GM12878 (cell line): ENCODE data around the gene TXNL1. TPM values are rescaled to one million over a fixed set of nuclear protein-coding genes. Genes with fewer than 3 reads are reported as not detected.

ENCODE experiments used
- ATAC-seq: fragments of 200-7000 bp; cut with Tn5 transposase; 3 replicates; pipeline ENCODE4 v1.9.1; 2020; ENCODE audit warnings: mild to moderate bottlenecking, moderate library complexity
- BruUV-seq: library from RNA; stranded (reverse); fragments of 400-500 nt; replicated peaks from 2 replicates; lab custom pipeline; 2021; lab: Mats Ljungman, UMichigan
- CTCF ChIA-PET: fragments of 300-600 bp; sonication (Branson Sonifier 250); formaldehyde crosslinking; extraction: SDS; loops from one replicate; lab custom pipeline; 2021; ENCODE audit warnings: inconsistent platforms; lab: Yijun Ruan, JAX
- POLR2A ChIA-PET: fragments of 350-600 bp; formaldehyde crosslinking; extraction: SDS; loops from one replicate; lab custom pipeline; 2021; ENCODE audit warnings: inconsistent platforms; lab: Charles Lee
- RAD21 ChIA-PET: fragments of 300-600 bp; sonication (Branson Sonifier 250); formaldehyde crosslinking; loops from one replicate; lab custom pipeline; 2023; ENCODE audit warnings: antibody characterized with exemption; ENCODE audit not compliant: unreplicated experiment; lab: Charles Lee
- SMC1A ChIA-PET: fragments of 300-600 bp; sonication (Branson Sonifier 250); formaldehyde crosslinking; loops from one replicate; lab custom pipeline; 2023; ENCODE audit not compliant: unreplicated experiment, uncharacterized antibody; lab: Charles Lee
- DNase-seq: peaks from one replicate; pipeline ENCODE4 v3.0.0-alpha.2; 2011; ENCODE audit warnings: low read depth, low spot score
- FAIRE-seq: peaks from 3 replicates; lab custom pipeline; 2011; peaks lifted over from hg19 to GRCh38; lab: Jason Lieb, UNC
- H2AFZ ChIP-seq: 2 replicates; pipeline ENCODE4 v1.6.0; 2011; ENCODE audit warnings: low read depth, low read length, control low read depth; ENCODE audit not compliant: control insufficient read depth
- H3K27ac ChIP-seq: 2 replicates; pipeline ENCODE4 v1.5.1; 2011; ENCODE audit warnings: control low read depth; ENCODE audit not compliant: control insufficient read depth, insufficient read depth
- H3K27me3 ChIP-seq, 2 experiments: replicated peaks in 1 of 2; 2 replicates each; pipeline versions ENCODE4 v1.6.0 to v1.6.1; 2011; ENCODE audit warnings: low read length in 1 of 2; ENCODE audit not compliant: control insufficient read depth in 2 of 2, insufficient read depth in 2 of 2
- H3K36me3 ChIP-seq, 2 experiments: 2 replicates each; pipeline ENCODE4 v1.5.1; 2011; ENCODE audit warnings: low read length in 1 of 2; ENCODE audit not compliant: control insufficient read depth in 2 of 2, insufficient read depth in 2 of 2
- H3K4me1 ChIP-seq: 2 replicates; pipeline ENCODE4 v1.6.1; 2011; ENCODE audit warnings: mild to moderate bottlenecking, low read length, moderate library complexity, mixed read lengths; ENCODE audit not compliant: control insufficient read depth, insufficient read depth
- H3K4me2 ChIP-seq: 2 replicates; pipeline ENCODE4 v1.6.0; 2011; ENCODE audit warnings: control low read depth; ENCODE audit not compliant: control insufficient read depth, insufficient read depth
- H3K4me3 ChIP-seq: fragments of 200-600 bp; sonication (generic); 2 replicates; pipeline ENCODE4 v1.5.1; 2016
- H3K79me2 ChIP-seq: 2 replicates; pipeline ENCODE4 v1.6.0; 2011; ENCODE audit warnings: low read length; ENCODE audit not compliant: control insufficient read depth, insufficient read depth
- H3K9ac ChIP-seq: 2 replicates; pipeline ENCODE4 v1.8.0; 2011; ENCODE audit warnings: low read length, control low read depth, mixed read lengths; ENCODE audit not compliant: control insufficient read depth, insufficient read depth
- H3K9me3 ChIP-seq: replicated peaks from 3 replicates; pipeline ENCODE4 v1.5.1; 2011; ENCODE audit warnings: mild to moderate bottlenecking, low read length; ENCODE audit not compliant: control insufficient read depth, insufficient read depth
- H4K20me1 ChIP-seq: 2 replicates; pipeline ENCODE4 v1.6.0; 2011; ENCODE audit not compliant: control insufficient read depth, insufficient read depth
- CHD4 ChIP-seq: fragments of 200-600 bp; sonication (generic); IDR thresholded peaks from 2 replicates; pipeline ENCODE4 v1.6.1; 2016; ENCODE audit warnings: mild to moderate bottlenecking
- CREB1 ChIP-seq: IDR thresholded peaks from 2 replicates; pipeline ENCODE4 v1.6.1; 2012; ENCODE audit warnings: low read depth, mild to moderate bottlenecking, inconsistent platforms
- GABPA ChIP-seq: IDR thresholded peaks from 2 replicates; pipeline ENCODE4 v1.6.1; 2014; ENCODE audit warnings: antibody characterized with exemption, low read depth, mild to moderate bottlenecking, inconsistent platforms
- TCF7 ChIP-seq: IDR thresholded peaks from 2 replicates; pipeline ENCODE4 v1.6.1; 2014; ENCODE audit warnings: antibody characterized with exemption, borderline replicate concordance
- WGBS: methylation state at CpG from one replicate; pipeline ENCODE4 v1.1.6; 2016; ENCODE audit warnings: low lambda C conversion rate; ENCODE audit not compliant: insufficient replicate concordance, insufficient coverage; ENCODE audit errors: missing lambda C conversion rate; 5-methylcytosine and 5-hydroxymethylcytosine counted together
- in situ Hi-C: fragments of 300-500 bp; cut with MboI; formaldehyde crosslinking; loops from 9 replicates; pipeline ENCODE4 v1.14.3; 2018; ENCODE audit warnings: mixed read lengths
- intact Hi-C: fragments of 100-400 bp; cut with micrococcal nuclease; formaldehyde crosslinking; loops from one replicate; pipeline ENCODE4 v1.14.2; 2022; ENCODE audit not compliant: unreplicated experiment
- polyA plus RNA-seq, 11 experiments: library from polyadenylated mRNA; depleted of rRNA in 4 of 11; unstranded in 6 of 11; stranded (reverse) in 5 of 11; fragments of >200 nt; fragmentation: Nextera tagmentation in 4 of 11; fragmentation: Illumina TruSeq in 1 of 11; extraction: Ambion mirVana in 4 of 11; extraction: Trizol in 1 of 11; gene quantifications; 1 replicate in 1 of 11; 2 replicates in 10 of 11; pipeline versions ENCODE4 v1.2.1 to v1.2.3, GENCODE V29; 2011 to 2016; ENCODE audit warnings: inconsistent platforms in 2 of 11, missing spikeins in 2 of 11, low read depth in 1 of 11
- total RNA-seq, 4 experiments: library from RNA; depleted of rRNA in 3 of 4; stranded (reverse); fragments of >200 nt in 3 of 4; fragmentation: Illumina TruSeq in 1 of 4; extraction: Trizol in 1 of 4; gene quantifications; 2 replicates each; pipeline versions ENCODE4 v1.2.1 to v1.2.3, GENCODE V29; 2013 to 2021
- TF ChIP-seq, protein P1 (sequence below): fragments of 450-650 bp; formaldehyde crosslinking; IDR thresholded peaks from 2 replicates; pipeline ENCODE4 v1.4.0; 2020; ENCODE audit warnings: mild to moderate bottlenecking, moderate library complexity
- TF ChIP-seq, protein P2 (sequence below): fragments of 450-650 bp; formaldehyde crosslinking; IDR thresholded peaks from 2 replicates; pipeline ENCODE4 v1.5.0; 2022; ENCODE audit warnings: mild to moderate bottlenecking, missing genetic modification characterization
- TF ChIP-seq, protein P3 (sequence below): IDR thresholded peaks from 2 replicates; pipeline ENCODE4 v1.6.1; 2012; ENCODE audit warnings: low read depth, low read length, improper control_type of control experiment

TXNL1 gene
- total and polyA plus RNA-seq, 10 of the 15 experiments (the other 5 are each of a cell fraction or from before 2014, with no cell fraction given) = 30.9 to 124 (median 71.2) TPM

DNA sequence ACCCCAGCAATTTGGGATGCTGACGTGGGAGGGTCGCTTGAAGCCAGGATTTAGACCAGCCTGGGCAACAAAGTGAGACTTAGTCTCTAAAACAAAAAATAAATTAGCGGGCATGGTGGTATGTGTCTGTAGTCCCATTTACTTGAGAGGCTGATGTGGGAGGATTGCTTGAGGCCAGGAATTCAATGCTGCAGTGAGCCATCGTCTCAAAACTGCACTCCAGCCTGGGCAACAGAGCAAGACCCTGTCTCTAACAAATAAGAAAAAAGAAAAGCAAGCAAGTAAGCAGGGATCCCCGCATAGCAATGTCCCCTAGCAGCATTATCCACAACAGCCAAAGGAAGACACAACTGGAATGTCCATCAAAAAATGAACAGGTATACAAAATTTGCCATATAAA, 3.4 kb downstream of the TXNL1 start:
- H3K36me3 ChIP-seq = peaks cover 0 to 10% of the 10 kb centered on the region in 2 experiments; a peak in 1 of 4 replicates
- peaks cover 5% of the 10 kb centered on the region for H3K4me1 ChIP-seq
- no peak for TF ChIP-seq CREB1
- TF ChIP-seq, protein P1, sequence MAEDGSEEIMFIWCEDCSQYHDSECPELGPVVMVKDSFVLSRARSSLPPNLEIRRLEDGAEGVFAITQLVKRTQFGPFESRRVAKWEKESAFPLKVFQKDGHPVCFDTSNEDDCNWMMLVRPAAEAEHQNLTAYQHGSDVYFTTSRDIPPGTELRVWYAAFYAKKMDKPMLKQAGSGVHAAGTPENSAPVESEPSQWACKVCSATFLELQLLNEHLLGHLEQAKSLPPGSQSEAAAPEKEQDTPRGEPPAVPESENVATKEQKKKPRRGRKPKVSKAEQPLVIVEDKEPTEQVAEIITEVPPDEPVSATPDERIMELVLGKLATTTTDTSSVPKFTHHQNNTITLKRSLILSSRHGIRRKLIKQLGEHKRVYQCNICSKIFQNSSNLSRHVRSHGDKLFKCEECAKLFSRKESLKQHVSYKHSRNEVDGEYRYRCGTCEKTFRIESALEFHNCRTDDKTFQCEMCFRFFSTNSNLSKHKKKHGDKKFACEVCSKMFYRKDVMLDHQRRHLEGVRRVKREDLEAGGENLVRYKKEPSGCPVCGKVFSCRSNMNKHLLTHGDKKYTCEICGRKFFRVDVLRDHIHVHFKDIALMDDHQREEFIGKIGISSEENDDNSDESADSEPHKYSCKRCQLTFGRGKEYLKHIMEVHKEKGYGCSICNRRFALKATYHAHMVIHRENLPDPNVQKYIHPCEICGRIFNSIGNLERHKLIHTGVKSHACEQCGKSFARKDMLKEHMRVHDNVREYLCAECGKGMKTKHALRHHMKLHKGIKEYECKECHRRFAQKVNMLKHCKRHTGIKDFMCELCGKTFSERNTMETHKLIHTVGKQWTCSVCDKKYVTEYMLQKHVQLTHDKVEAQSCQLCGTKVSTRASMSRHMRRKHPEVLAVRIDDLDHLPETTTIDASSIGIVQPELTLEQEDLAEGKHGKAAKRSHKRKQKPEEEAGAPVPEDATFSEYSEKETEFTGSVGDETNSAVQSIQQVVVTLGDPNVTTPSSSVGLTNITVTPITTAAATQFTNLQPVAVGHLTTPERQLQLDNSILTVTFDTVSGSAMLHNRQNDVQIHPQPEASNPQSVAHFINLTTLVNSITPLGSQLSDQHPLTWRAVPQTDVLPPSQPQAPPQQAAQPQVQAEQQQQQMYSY (CRISPR knock-in tag) = no peak
- no peak for TF ChIP-seq CHD4
- no peak for TF ChIP-seq TCF7
- TF ChIP-seq, protein P2, sequence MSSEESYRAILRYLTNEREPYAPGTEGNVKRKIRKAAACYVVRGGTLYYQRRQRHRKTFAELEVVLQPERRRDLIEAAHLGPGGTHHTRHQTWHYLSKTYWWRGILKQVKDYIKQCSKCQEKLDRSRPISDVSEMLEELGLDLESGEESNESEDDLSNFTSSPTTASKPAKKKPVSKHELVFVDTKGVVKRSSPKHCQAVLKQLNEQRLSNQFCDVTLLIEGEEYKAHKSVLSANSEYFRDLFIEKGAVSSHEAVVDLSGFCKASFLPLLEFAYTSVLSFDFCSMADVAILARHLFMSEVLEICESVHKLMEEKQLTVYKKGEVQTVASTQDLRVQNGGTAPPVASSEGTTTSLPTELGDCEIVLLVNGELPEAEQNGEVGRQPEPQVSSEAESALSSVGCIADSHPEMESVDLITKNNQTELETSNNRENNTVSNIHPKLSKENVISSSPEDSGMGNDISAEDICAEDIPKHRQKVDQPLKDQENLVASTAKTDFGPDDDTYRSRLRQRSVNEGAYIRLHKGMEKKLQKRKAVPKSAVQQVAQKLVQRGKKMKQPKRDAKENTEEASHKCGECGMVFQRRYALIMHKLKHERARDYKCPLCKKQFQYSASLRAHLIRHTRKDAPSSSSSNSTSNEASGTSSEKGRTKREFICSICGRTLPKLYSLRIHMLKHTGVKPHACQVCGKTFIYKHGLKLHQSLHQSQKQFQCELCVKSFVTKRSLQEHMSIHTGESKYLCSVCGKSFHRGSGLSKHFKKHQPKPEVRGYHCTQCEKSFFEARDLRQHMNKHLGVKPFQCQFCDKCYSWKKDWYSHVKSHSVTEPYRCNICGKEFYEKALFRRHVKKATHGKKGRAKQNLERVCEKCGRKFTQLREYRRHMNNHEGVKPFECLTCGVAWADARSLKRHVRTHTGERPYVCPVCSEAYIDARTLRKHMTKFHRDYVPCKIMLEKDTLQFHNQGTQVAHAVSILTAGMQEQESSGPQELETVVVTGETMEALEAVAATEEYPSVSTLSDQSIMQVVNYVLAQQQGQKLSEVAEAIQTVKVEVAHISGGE (CRISPR knock-in tag) = no peak
- TF ChIP-seq, protein P3, sequence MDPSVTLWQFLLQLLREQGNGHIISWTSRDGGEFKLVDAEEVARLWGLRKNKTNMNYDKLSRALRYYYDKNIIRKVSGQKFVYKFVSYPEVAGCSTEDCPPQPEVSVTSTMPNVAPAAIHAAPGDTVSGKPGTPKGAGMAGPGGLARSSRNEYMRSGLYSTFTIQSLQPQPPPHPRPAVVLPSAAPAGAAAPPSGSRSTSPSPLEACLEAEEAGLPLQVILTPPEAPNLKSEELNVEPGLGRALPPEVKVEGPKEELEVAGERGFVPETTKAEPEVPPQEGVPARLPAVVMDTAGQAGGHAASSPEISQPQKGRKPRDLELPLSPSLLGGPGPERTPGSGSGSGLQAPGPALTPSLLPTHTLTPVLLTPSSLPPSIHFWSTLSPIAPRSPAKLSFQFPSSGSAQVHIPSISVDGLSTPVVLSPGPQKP = no peak
- no peak for TF ChIP-seq GABPA
- TF ChIP-seq, all 136 proteins: peak for 0
- 99% methylated on average over 5 of the region's 5 CpGs for WGBS
- ATAC-seq (no peak), DNase-seq (no peak), FAIRE-seq (no peak)
- no peaks in the 10 kb centered on the region; the same call in 2 of the 3 replicates for H3K9me3 ChIP-seq
- BruUV-seq = no TSS peak
- H3K9ac ChIP-seq = no peak overlapping the region
- no peak overlapping the region for H2AFZ ChIP-seq
- ChIA-PET CTCF (no interaction called here), SMC1A (no interaction called here), POLR2A (interaction anchor here (0.6 kb wide), 1 partner anchor 88 kb away, joined by 3 read pairs; no protein-coding TSS in a partner anchor), RAD21 (no interaction called here)
- H3K4me2 ChIP-seq = peak overlapping the region; percentile 78
- H3K79me2 ChIP-seq = peaks cover 82% of the 10 kb centered on the region
- intact Hi-C loops (no loop called here), in situ Hi-C loops (no loop called here)
- no peak overlapping the region for H3K27ac ChIP-seq
- no peaks in the 10 kb centered on the region for H3K27me3 ChIP-seq
- H4K20me1 ChIP-seq = peaks cover 3% of the 10 kb centered on the region; the same call in 1 of the 2 replicates
- H3K4me3 ChIP-seq = peak overlapping the region; percentile 36; the same call in 1 of the 2 replicates
